ENCODE data around the gene PTPRT. TPM values are rescaled to one million over a fixed set of nuclear protein-coding genes. Genes with fewer than 3 reads are reported as not detected.

PTPRT gene
- total and polyA plus RNA-seq, 7 donors = under 0.01 to 0.09 (median 0.03) TPM; not detected in 1

DNA sequence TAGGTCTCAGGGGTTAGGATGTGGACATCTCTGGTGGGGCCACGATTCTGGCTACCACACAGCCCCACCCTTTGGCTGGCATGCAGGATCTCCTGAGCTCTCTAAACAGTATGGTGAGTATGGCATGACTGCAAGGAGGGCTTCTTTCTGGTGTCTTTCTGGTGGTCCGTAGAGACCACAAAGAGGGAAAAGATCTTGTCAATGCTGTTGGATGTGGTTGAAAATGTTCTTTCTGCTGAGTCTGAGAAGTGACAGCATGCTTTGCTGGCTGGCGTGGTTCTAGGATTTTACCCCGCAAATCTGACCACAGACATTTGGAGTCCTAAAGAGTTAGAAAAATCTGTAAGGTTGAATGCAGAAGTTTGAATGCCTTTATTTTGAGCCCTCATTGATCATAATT, 1096.7 kb downstream of the PTPRT start:
- WGBS, 3 donors = 54 to 77% (median 63%) methylated on average over 4 of the region's 4 CpGs
- no peak for DNase-seq
- Histone ChIP-seq H3K27ac (no peak overlapping the region), H3K27me3 (ENCODE audit: insufficient read depth in 3 of 3, low read length in 2 of 3) (peaks cover 1 to 3% (median 3%) of the 10 kb centered on the region in 3 donors), H3K9me3 (no peaks in the 10 kb centered on the region), H3K4me3 (no peak overlapping the region), H3K4me1 (no peaks in the 10 kb centered on the region), H3K36me3 (ENCODE audit: insufficient read depth in 1 of 2, low read depth in 1 of 2) (no peaks in the 10 kb centered on the region)
- intact Hi-C loops (cut with DNase I) = no loop called here
- TF ChIP-seq, protein P1, sequence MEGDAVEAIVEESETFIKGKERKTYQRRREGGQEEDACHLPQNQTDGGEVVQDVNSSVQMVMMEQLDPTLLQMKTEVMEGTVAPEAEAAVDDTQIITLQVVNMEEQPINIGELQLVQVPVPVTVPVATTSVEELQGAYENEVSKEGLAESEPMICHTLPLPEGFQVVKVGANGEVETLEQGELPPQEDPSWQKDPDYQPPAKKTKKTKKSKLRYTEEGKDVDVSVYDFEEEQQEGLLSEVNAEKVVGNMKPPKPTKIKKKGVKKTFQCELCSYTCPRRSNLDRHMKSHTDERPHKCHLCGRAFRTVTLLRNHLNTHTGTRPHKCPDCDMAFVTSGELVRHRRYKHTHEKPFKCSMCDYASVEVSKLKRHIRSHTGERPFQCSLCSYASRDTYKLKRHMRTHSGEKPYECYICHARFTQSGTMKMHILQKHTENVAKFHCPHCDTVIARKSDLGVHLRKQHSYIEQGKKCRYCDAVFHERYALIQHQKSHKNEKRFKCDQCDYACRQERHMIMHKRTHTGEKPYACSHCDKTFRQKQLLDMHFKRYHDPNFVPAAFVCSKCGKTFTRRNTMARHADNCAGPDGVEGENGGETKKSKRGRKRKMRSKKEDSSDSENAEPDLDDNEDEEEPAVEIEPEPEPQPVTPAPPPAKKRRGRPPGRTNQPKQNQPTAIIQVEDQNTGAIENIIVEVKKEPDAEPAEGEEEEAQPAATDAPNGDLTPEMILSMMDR (IDR thresholded peaks at IDR 0.05) = no peak
- no peak for ATAC-seq

DNA sequence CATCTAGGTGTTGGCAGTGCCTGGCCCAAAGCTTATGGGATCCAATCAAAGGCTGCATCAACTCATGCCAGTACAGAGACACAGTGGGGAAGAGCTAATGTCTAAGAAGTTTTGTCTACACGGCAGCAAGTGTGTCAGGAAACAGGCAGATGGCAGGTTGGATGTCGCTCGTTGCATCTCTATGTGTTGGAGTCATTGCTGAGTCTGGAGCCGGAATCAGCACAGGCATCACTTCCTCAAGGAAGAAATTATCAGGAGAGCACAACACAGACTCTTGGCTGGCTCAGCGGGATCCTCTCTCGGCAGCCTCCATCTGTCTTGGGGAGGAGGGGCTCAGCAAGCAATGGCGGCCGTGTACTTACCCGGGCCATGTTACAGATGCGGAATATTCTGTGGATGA, 1104.3 kb downstream of the PTPRT start:
- no peak overlapping the region for H3K27ac ChIP-seq

DNA sequence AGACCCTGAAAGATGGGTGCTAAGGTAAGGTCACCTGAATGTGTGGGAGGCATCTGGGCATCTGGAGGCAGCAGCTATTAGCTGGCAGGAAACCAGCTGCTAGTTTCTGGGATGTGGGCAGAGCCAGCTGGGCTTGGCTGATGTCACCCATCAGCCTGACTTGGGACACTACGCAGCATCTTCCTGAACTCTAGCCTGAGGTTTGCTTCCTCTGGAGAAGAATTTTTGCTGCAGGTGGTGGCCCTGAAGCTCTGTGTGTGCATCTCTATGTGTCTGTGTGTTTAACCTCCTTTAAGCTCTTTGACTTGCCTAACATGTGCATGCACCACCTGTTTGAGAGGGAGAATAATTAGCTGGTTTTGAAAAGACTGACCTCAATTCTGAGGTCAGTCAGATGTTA, 1106.4 kb downstream of the PTPRT start:
- Histone ChIP-seq H3K4me3 (no peak overlapping the region), H3K27me3 (ENCODE audit: insufficient read depth in 3 of 3, low read length in 2 of 3) (peaks cover 0 to 1% (median 0%) of the 10 kb centered on the region in 3 donors), H3K4me1 (no peaks in the 10 kb centered on the region), H3K36me3 (ENCODE audit: insufficient read depth in 1 of 2, low read depth in 1 of 2) (no peaks in the 10 kb centered on the region), H3K9me3 (no peaks in the 10 kb centered on the region), H3K27ac (no peak overlapping the region)
- intact Hi-C loops (cut with DNase I) = no loop called here
- ATAC-seq (no peak), DNase-seq (no peak)
- TF ChIP-seq, protein P1 (IDR thresholded peaks at IDR 0.05) = no peak
- 0 to 48% (median 35%) methylated on average over 1 of the region's 1 CpG for WGBS, 3 donors

More for the DNA sequence above, 1104.3 kb downstream of the PTPRT start:
- TF ChIP-seq, protein P1 (IDR thresholded peaks at IDR 0.05) = no peak
- intact Hi-C loops (cut with DNase I) = no loop called here
- Histone ChIP-seq H3K4me3 (no peak overlapping the region), H3K27me3 (ENCODE audit: insufficient read depth in 3 of 3, low read length in 2 of 3) (peaks cover 0 to 3% (median 0%) of the 10 kb centered on the region in 3 donors), H3K36me3 (ENCODE audit: insufficient read depth in 1 of 2, low read depth in 1 of 2) (no peaks in the 10 kb centered on the region), H3K9me3 (no peaks in the 10 kb centered on the region), H3K4me1 (no peaks in the 10 kb centered on the region)
- DNase-seq = no peak
- 75 to 81% (median 81%) methylated on average over 10 of the region's 10 CpGs for WGBS, 3 donors
- no peak for ATAC-seq

DNA sequence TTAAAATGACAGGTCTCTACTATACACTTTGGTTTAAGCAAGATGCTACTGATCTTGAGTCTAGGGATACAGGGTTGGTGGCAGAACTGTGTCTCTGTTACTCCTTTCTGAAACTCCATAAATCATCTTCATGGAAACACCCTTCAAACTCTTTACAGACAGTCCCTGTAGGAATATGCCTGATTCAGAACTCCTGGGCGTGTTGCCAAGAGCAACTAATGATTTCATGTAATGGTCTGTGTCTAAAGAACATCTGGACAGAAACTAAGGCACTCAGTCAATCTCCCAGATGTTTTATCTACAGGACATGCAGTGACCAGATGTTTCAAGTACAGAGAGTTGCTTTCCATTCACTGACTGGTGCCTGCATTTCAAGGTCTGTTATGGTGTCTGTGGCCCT, 1107.1 kb downstream of the PTPRT start:
- H3K36me3 ChIP-seq (ENCODE audit: insufficient read depth in 1 of 2, low read depth in 1 of 2) = no peaks in the 10 kb centered on the region
- no peaks in the 10 kb centered on the region for H3K4me1 ChIP-seq
- TF ChIP-seq, protein P1 (IDR thresholded peaks at IDR 0.05) = no peak
- intact Hi-C loops (cut with DNase I) = no loop called here
- peak; percentile 44 to 57 for DNase-seq
- peaks cover 0 to 1% (median 0%) of the 10 kb centered on the region in 3 donors for H3K27me3 ChIP-seq (ENCODE audit: insufficient read depth in 3 of 3, low read length in 2 of 3)
- H3K27ac ChIP-seq = no peak overlapping the region
- peak in 1 of 4 donors; percentile 33 for ATAC-seq
- 9 to 19% (median 13%) methylated on average over 1 of the region's 1 CpG for WGBS, 3 donors
- no peak overlapping the region for H3K4me3 ChIP-seq
- H3K9me3 ChIP-seq = no peaks in the 10 kb centered on the region

DNA sequence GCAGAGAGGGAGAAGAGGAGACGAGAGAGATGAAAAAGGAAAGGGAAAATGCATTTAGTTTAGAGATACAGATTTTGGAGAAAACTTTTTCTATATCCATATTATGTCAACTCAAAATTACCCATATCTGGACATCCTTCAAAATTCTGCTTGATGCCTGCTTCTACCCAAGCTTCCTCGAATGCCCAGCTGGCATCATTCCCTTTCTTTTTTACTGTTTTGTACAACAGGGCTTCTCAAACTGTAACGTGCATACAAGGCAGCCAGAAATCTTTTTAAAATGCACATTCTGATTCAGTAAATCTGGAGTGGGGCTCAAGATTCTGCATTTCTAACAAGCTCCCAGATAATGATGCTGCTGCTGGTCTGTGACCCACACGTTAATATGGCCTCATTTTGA, 1108.8 kb downstream of the PTPRT start:
- peaks cover 0 to under 1% (median 0%) of the 10 kb centered on the region in 3 donors for H3K27me3 ChIP-seq (ENCODE audit: insufficient read depth in 3 of 3, low read length in 2 of 3)
- no peaks in the 10 kb centered on the region for H3K9me3 ChIP-seq
- H3K36me3 ChIP-seq (ENCODE audit: insufficient read depth in 1 of 2, low read depth in 1 of 2) = no peaks in the 10 kb centered on the region
- H3K4me3 ChIP-seq = no peak overlapping the region
- no peak for DNase-seq
- TF ChIP-seq, protein P1 (IDR thresholded peaks at IDR 0.05) = no peak
- no peak overlapping the region for H3K27ac ChIP-seq
- ATAC-seq = no peak
- WGBS, 3 donors = 53 to 56% (median 56%) methylated on average over 4 of the region's 4 CpGs
- no peaks in the 10 kb centered on the region for H3K4me1 ChIP-seq
- intact Hi-C loops (cut with DNase I) = no loop called here
